MG63 (cell line): ENCODE results near the gene AKT2. TPM values are rescaled to one million over a fixed set of nuclear protein-coding genes. Genes with fewer than 3 reads are reported as not detected.

Source experiments
- DNase-seq: peaks from one replicate; pipeline ENCODE4 v3.0.0-alpha.2; 2020
- H3K27me3 ChIP-seq: fragments of 250-450 bp; sonication (Bioruptor Pico); 2 replicates; pipeline ENCODE4 v1.5.1; 2020; ENCODE audit warnings: mild to moderate bottlenecking, moderate library complexity
- H3K36me3 ChIP-seq: fragments of 250-450 bp; sonication (Bioruptor Pico); 2 replicates; pipeline ENCODE4 v1.5.1; 2020; ENCODE audit warnings: mild to moderate bottlenecking, moderate library complexity
- H3K4me3 ChIP-seq: fragments of 250-450 bp; sonication (Bioruptor Pico); 2 replicates; pipeline ENCODE4 v1.5.1; 2020; ENCODE audit warnings: mild to moderate bottlenecking, moderate library complexity
- H3K9me3 ChIP-seq: fragments of 250-450 bp; sonication (Bioruptor Pico); 2 replicates; pipeline ENCODE4 v1.5.1; 2020; ENCODE audit warnings: mild to moderate bottlenecking, moderate library complexity
- total RNA-seq: library from RNA; depleted of rRNA; stranded (reverse); fragments of >200 nt; shearing (Covaris generic); gene quantifications from 2 replicates; pipeline ENCODE4 v1.2.3, GENCODE V29; 2014; ENCODE audit warnings: low replicate concordance; rRNA removed

AKT2 gene
- total RNA-seq, 1 experiment from 2014 or later, result 104 TPM

GRCh38 chr19:40204381-40204780 is 80.8 kb downstream of the AKT2 start:
- DNase-seq, result no peak
- peaks cover 11% of the 10 kb centered on the region for H3K36me3 ChIP-seq
- H3K9me3 ChIP-seq, result no peaks in the 10 kb centered on the region
- no peaks in the 10 kb centered on the region for H3K27me3 ChIP-seq
- no peak overlapping the region for H3K4me3 ChIP-seq

GRCh38 chr19:40200341-40201099 is 84.6 kb downstream of the AKT2 start:
- DNase-seq, result peak; percentile 52
- Histone ChIP-seq H3K4me3 (no peak overlapping the region), H3K36me3 (peaks cover 7% of the 10 kb centered on the region; the same call in 1 of the 2 replicates), H3K27me3 (no peaks in the 10 kb centered on the region), H3K9me3 (no peaks in the 10 kb centered on the region)

- no peaks in the 10 kb centered on the region for H3K9me3 ChIP-seq
- H3K4me3 ChIP-seq, result no peak overlapping the region
- no peak for DNase-seq
- H3K27me3 ChIP-seq, result no peaks in the 10 kb centered on the region
- H3K36me3 ChIP-seq, result peaks cover 6% of the 10 kb centered on the region; the same call in 1 of the 2 replicates
These were observed 86.7 kb downstream of the AKT2 start for GRCh38 chr19:40198272-40198990.

- H3K4me3 ChIP-seq, result no peak overlapping the region
- H3K9me3 ChIP-seq, result no peaks in the 10 kb centered on the region
- no peak for DNase-seq
- no peaks in the 10 kb centered on the region for H3K27me3 ChIP-seq
- no peaks in the 10 kb centered on the region; the same call in 1 of the 2 replicates for H3K36me3 ChIP-seq
These were observed 91.6 kb downstream of the AKT2 start for GRCh38 chr19:40193587-40193849.

- Histone ChIP-seq H3K36me3 (no peaks in the 10 kb centered on the region; the same call in 1 of the 2 replicates), H3K9me3 (no peaks in the 10 kb centered on the region), H3K4me3 (no peak overlapping the region; the same call in 1 of the 2 replicates), H3K27me3 (no peaks in the 10 kb centered on the region)
- no peak for DNase-seq
These were observed 92.2 kb downstream of the AKT2 start for GRCh38 chr19:40192758-40193586.

- peak; percentile 39 for DNase-seq
- no peaks in the 10 kb centered on the region for H3K9me3 ChIP-seq
- H3K36me3 ChIP-seq, result no peaks in the 10 kb centered on the region; the same call in 1 of the 2 replicates
- peak overlapping the region; percentile 99 for H3K4me3 ChIP-seq
- no peaks in the 10 kb centered on the region for H3K27me3 ChIP-seq
These were observed 93.1 kb downstream of the AKT2 start for GRCh38 chr19:40191836-40192646.

GRCh38 chr19:40190891-40191835 is 94.0 kb downstream of the AKT2 start, which contains the start of gene MAP3K10:
Gene MAP3K10, plus strand, starts transcription at chr19:40191426. Its CDS starts 606 bp downstream, at chr19:40192032.
- no peaks in the 10 kb centered on the region for H3K9me3 ChIP-seq
- no peaks in the 10 kb centered on the region for H3K27me3 ChIP-seq
- no peaks in the 10 kb centered on the region for H3K36me3 ChIP-seq
- peak within 1 kb of the TSS; percentile 99 for H3K4me3 ChIP-seq
- peak; percentile 83 for DNase-seq

GRCh38 chr19:40184273-40184672 is 100.9 kb downstream of the AKT2 start:
- Histone ChIP-seq H3K27me3 (no peaks in the 10 kb centered on the region), H3K4me3 (no peak overlapping the region), H3K36me3 (no peaks in the 10 kb centered on the region), H3K9me3 (no peaks in the 10 kb centered on the region)
- DNase-seq, result no peak

Other genes starting within 250 kb of the AKT2 start
- 1.3 and 3.6 TPM in 2 replicates for gene ZNF780B, start 229.1 kb downstream of the AKT2 start, total RNA-seq
- gene ZNF780A, start 194.4 kb downstream of the AKT2 start, total RNA-seq, result 1.5 and 61.0 TPM in 2 replicates
- 4.2 and 13.8 TPM in 2 replicates for gene MAP3K10, start 93.9 kb downstream of the AKT2 start, total RNA-seq
- gene TTC9B, start 67.0 kb downstream of the AKT2 start, total RNA-seq, result not detected in 2 replicates
- gene CCNP, start 58.7 kb downstream of the AKT2 start, total RNA-seq, result not detected in 2 replicates
- gene C19orf47, start 63.1 kb upstream of the AKT2 start, total RNA-seq, result 27.0 and 37.3 TPM in 2 replicates
- gene PLD3, start 63.4 kb upstream of the AKT2 start, total RNA-seq, result 141 and 144 TPM in 2 replicates
- gene HIPK4, start 104.8 kb upstream of the AKT2 start, total RNA-seq, result 0.22 and 0.69 TPM in 2 replicates
- gene PRX, start 128.0 kb upstream of the AKT2 start, total RNA-seq, result 5.6 and 6.3 TPM in 2 replicates
- 19.1 and 35.3 TPM in 2 replicates for gene SERTAD1, start 140.6 kb upstream of the AKT2 start, total RNA-seq
- gene SERTAD3, start 159.0 kb upstream of the AKT2 start, total RNA-seq, result 15.9 and 38.3 TPM in 2 replicates
- gene BLVRB, start 180.4 kb upstream of the AKT2 start, total RNA-seq, result 140 and 179 TPM in 2 replicates
- gene SPTBN4, start 181.7 kb upstream of the AKT2 start, total RNA-seq, result 0.16 and 3.0 TPM in 2 replicates